H9 (cell line): ENCODE results near the gene ELMOD1. TPM values are rescaled to one million over a fixed set of nuclear protein-coding genes. Genes with fewer than 3 reads are reported as not detected.

ENCODE experiments used
- DNase-seq: peaks from one replicate; pipeline ENCODE4 v3.0.0-alpha.2; 2017
- H2AFZ ChIP-seq: one replicate; pipeline ENCODE4 v1.6.1; 2013; ENCODE audit warnings: mild to moderate bottlenecking, low read length, control low read depth, moderate library complexity
- H2AK5ac ChIP-seq: 2 replicates; pipeline ENCODE4 v1.6.1; 2013; ENCODE audit warnings: low read length, control low read depth, mixed read lengths; ENCODE audit not compliant: insufficient read length
- H2BK120ac ChIP-seq: one replicate; pipeline ENCODE4 v1.6.1; 2013; ENCODE audit warnings: low read depth, mild to moderate bottlenecking, low read length, control low read depth, inconsistent platforms; ENCODE audit not compliant: poor library complexity, severe bottlenecking
- H2BK12ac ChIP-seq: 2 replicates; pipeline ENCODE4 v1.6.1; 2013; ENCODE audit warnings: low read length, control low read depth, mixed read lengths, low read depth; ENCODE audit not compliant: insufficient read length
- H2BK15ac ChIP-seq: 2 replicates; pipeline ENCODE4 v1.6.1; 2013; ENCODE audit warnings: low read depth, low read length, control low read depth
- H2BK20ac ChIP-seq: one replicate; pipeline ENCODE4 v1.6.1; 2013; ENCODE audit warnings: low read depth, mild to moderate bottlenecking, low read length, control low read depth, inconsistent platforms; ENCODE audit not compliant: poor library complexity, severe bottlenecking
- H2BK5ac ChIP-seq: 2 replicates; pipeline ENCODE4 v1.6.1; 2013; ENCODE audit warnings: low read length, control low read depth, mixed read lengths; ENCODE audit not compliant: insufficient read length
- H3K14ac ChIP-seq: 2 replicates; pipeline ENCODE4 v1.6.1; 2013; ENCODE audit warnings: low read length, control low read depth; ENCODE audit not compliant: insufficient read depth
- H3K18ac ChIP-seq: 2 replicates; pipeline ENCODE4 v1.6.1; 2013; ENCODE audit warnings: low read depth, mild to moderate bottlenecking, mixed read lengths, low read length, control low read depth; ENCODE audit not compliant: insufficient read length
- H3K23ac ChIP-seq: 2 replicates; pipeline ENCODE4 v1.6.1; 2013; ENCODE audit warnings: low read length, control low read depth, mixed read lengths, low read depth; ENCODE audit not compliant: insufficient read length
- H3K23me2 ChIP-seq: 2 replicates; pipeline ENCODE4 v1.6.1; 2013; ENCODE audit warnings: low read depth, mild to moderate bottlenecking, mixed read lengths, low read length, control low read depth; ENCODE audit not compliant: insufficient read length, poor library complexity, severe bottlenecking
- H3K27ac ChIP-seq: 2 replicates; pipeline ENCODE4 v1.5.1; 2013; ENCODE audit warnings: low read length, control low read depth, mixed read lengths, low read depth; ENCODE audit not compliant: insufficient read length
- H3K27me3 ChIP-seq: 2 replicates; pipeline ENCODE4 v1.6.1; 2013; ENCODE audit warnings: low read length, control low read depth, inconsistent platforms; ENCODE audit not compliant: insufficient read depth
- H3K4ac ChIP-seq: 2 replicates; pipeline ENCODE4 v1.6.1; 2013; ENCODE audit warnings: low read depth, mild to moderate bottlenecking, control low read depth, inconsistent platforms, low read length, moderate library complexity
- H3K4me1 ChIP-seq: 2 replicates; pipeline ENCODE4 v1.6.1; 2013; ENCODE audit warnings: low read length, control low read depth, inconsistent platforms; ENCODE audit not compliant: insufficient read depth
- H3K4me2 ChIP-seq: 2 replicates; pipeline ENCODE4 v1.6.1; 2013; ENCODE audit warnings: low read length, control low read depth, mixed read lengths; ENCODE audit not compliant: insufficient read length, insufficient read depth
- H3K56ac ChIP-seq: 2 replicates; pipeline ENCODE4 v1.6.1; 2013; ENCODE audit warnings: low read depth, mild to moderate bottlenecking, mixed read lengths, low read length, control low read depth; ENCODE audit not compliant: insufficient read length
- H3K79me1 ChIP-seq: 2 replicates; pipeline ENCODE4 v1.6.1; 2013; ENCODE audit warnings: low read depth, mild to moderate bottlenecking, moderate library complexity, low read length, control low read depth, inconsistent platforms; ENCODE audit not compliant: insufficient read depth, poor library complexity, severe bottlenecking
- H3K79me2 ChIP-seq: 2 replicates; pipeline ENCODE4 v1.6.1; 2013; ENCODE audit warnings: low read length, control low read depth, inconsistent platforms; ENCODE audit not compliant: insufficient read depth
- H3K9ac ChIP-seq: 2 replicates; pipeline ENCODE4 v1.6.1; 2013; ENCODE audit warnings: low read length, control low read depth, mixed read lengths; ENCODE audit not compliant: insufficient read length; ENCODE audit errors: extremely low read depth
- H3K9me3 ChIP-seq: one replicate; pipeline ENCODE4 v1.6.1; 2013; ENCODE audit warnings: low read depth, low read length, inconsistent platforms; ENCODE audit not compliant: control insufficient read depth
- H3T11ph ChIP-seq: one replicate; pipeline ENCODE4 v1.6.1; 2013; ENCODE audit warnings: mild to moderate bottlenecking, low read length, control low read depth, inconsistent platforms
- H4K20me1 ChIP-seq: one replicate; pipeline ENCODE4 v1.6.1; 2013; ENCODE audit not compliant: control insufficient read depth, insufficient read length, insufficient read depth
- H4K5ac ChIP-seq: 2 replicates; pipeline ENCODE4 v1.6.1; 2013; ENCODE audit warnings: low read depth, mild to moderate bottlenecking, mixed read lengths, low read length, control low read depth; ENCODE audit not compliant: insufficient read length
- H4K8ac ChIP-seq: replicated peaks from 2 replicates; pipeline ENCODE4 v1.6.1; 2013; ENCODE audit warnings: low read length, control low read depth, mixed read lengths, low read depth; ENCODE audit not compliant: insufficient read length
- H4K91ac ChIP-seq: 2 replicates; pipeline ENCODE4 v1.6.1; 2013; ENCODE audit warnings: low read depth, mild to moderate bottlenecking, moderate library complexity, mixed read lengths, low read length, control low read depth; ENCODE audit not compliant: insufficient read length
- H3K27ac Mint-ChIP-seq, 3 experiments: 2 replicates in 2 of 3; 3 replicates in 1 of 3; pipeline ENCODE4 v1.8.0; 2020 to 2021; ENCODE audit warnings: mixed read lengths in 3 of 3, mild to moderate bottlenecking in 1 of 3, moderate library complexity in 1 of 3
- H3K27me3 Mint-ChIP-seq: 2 replicates; pipeline ENCODE4 v1.8.0; 2021; ENCODE audit warnings: low read depth, mild to moderate bottlenecking, moderate library complexity, mixed read lengths
- H3K36me3 Mint-ChIP-seq, 3 experiments: 2 replicates in 2 of 3; 3 replicates in 1 of 3; pipeline ENCODE4 v1.8.0; 2020 to 2021; ENCODE audit warnings: low read depth in 3 of 3, mixed read lengths in 3 of 3; ENCODE audit not compliant: insufficient read depth in 1 of 3
- H3K4me1 Mint-ChIP-seq, 2 experiments: 2 replicates each; pipeline ENCODE4 v1.8.0; 2020; ENCODE audit warnings: mixed read lengths in 2 of 2
- H3K4me3 Mint-ChIP-seq, 2 experiments: 2 replicates in 1 of 2; 3 replicates in 1 of 2; pipeline ENCODE4 v1.8.0; 2020 to 2021; ENCODE audit warnings: mild to moderate bottlenecking in 2 of 2, mixed read lengths in 2 of 2, moderate library complexity in 1 of 2
- H3K9me3 Mint-ChIP-seq, 2 experiments: 2 replicates in 1 of 2; 3 replicates in 1 of 2; pipeline ENCODE4 v1.8.0; 2020; ENCODE audit warnings: mild to moderate bottlenecking in 2 of 2, mixed read lengths in 2 of 2, moderate library complexity in 1 of 2
- WGBS: extraction: QIAGEN DNeasy Blood & Tissue Kit; methylation state at CpG from one replicate; pipeline ENCODE4 v1.1.7; 2013; ENCODE audit warnings: missing lambda C conversion rate, low lambda C conversion rate, mixed read lengths; ENCODE audit not compliant: insufficient read length; ENCODE audit errors: extremely low coverage; 5-methylcytosine and 5-hydroxymethylcytosine counted together
- total RNA-seq: library from RNA; stranded (reverse); gene quantifications from 2 replicates; pipeline ENCODE4 v1.2.1, GENCODE V29; 2021
- TF ChIP-seq, protein P1 (sequence below): fragments of 200-600 bp; sonication (generic); conservative IDR thresholded peaks from 3 replicates; pipeline ENCODE4 v1.8.0; 2021; ENCODE audit warnings: antibody characterized with exemption, mild to moderate bottlenecking

ELMOD1 gene
- total RNA-seq, 1 experiment from 2014 or later = 0.61 TPM

DNA sequence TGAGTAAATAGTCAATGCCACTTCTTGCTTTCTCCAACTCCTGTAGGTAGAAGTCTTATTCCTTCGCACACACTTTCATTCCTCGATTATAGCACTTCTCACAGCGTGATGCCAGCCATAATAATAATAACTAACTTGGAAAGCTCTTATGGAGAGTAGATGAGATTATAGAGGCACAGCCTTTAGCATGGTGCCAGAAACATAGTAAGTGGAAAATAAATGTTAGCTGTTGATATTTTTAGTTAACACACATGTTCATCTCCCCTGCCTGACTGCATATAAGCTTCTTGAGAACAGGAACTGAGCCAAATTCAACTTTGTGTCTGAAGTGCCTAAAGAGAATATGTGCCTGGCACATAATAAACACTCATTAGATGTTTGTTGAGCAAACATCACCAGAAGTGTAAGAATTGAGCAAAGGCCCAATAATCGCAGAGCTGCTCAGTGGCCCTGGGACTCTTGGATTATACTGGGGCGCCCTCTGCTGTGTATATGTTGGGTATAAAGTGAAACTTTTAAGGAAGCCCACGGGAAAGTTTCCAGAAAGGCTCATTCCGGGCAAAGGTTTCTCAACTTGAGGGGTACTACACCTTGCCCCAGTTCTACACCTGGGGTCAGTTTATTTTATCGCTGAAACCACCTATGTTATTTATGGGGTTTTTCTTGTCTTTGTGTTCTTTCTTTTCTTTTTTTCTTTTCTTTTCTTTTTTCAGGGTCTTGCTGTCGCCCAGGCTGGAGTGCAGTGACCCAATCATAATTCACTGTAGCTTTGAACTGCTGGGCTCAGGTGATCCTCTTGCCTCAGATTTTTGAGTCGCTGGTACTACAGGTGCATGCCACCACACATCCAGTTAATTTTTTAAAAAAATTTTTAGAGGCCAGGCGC lies 98.6 kb downstream of the ELMOD1 start:
- Histone ChIP-seq H4K8ac (no peak overlapping the region), H4K5ac (no peak overlapping the region), H3K23me2 (no peaks in the 10 kb centered on the region), H3K79me1 (no peaks in the 10 kb centered on the region), H3T11ph (no peak overlapping the region), H2BK120ac (no peak overlapping the region), H3K79me2 (no peaks in the 10 kb centered on the region), H4K20me1 (no peaks in the 10 kb centered on the region), H3K27ac (no peak overlapping the region), H3K9me3 (no peaks in the 10 kb centered on the region), H3K14ac (no peak overlapping the region), H3K4ac (no peak overlapping the region), H3K4me2 (no peak overlapping the region), H3K27me3 (no peaks in the 10 kb centered on the region), H3K9ac (no peak overlapping the region), H3K18ac (no peak overlapping the region), H2BK15ac (no peak overlapping the region), H3K4me1 (no peaks in the 10 kb centered on the region), H2AK5ac (no peak overlapping the region), H3K56ac (no peak overlapping the region), H2AFZ (no peak overlapping the region), H2BK20ac (no peak overlapping the region), H2BK5ac (no peak overlapping the region), H2BK12ac (no peak overlapping the region), H3K23ac (no peak overlapping the region), H4K91ac (no peak overlapping the region)
- H3K4me1 Mint-ChIP-seq = no peaks in the 10 kb centered on the region
- no peak overlapping the region for H3K4me3 Mint-ChIP-seq
- TF ChIP-seq, protein P1, sequence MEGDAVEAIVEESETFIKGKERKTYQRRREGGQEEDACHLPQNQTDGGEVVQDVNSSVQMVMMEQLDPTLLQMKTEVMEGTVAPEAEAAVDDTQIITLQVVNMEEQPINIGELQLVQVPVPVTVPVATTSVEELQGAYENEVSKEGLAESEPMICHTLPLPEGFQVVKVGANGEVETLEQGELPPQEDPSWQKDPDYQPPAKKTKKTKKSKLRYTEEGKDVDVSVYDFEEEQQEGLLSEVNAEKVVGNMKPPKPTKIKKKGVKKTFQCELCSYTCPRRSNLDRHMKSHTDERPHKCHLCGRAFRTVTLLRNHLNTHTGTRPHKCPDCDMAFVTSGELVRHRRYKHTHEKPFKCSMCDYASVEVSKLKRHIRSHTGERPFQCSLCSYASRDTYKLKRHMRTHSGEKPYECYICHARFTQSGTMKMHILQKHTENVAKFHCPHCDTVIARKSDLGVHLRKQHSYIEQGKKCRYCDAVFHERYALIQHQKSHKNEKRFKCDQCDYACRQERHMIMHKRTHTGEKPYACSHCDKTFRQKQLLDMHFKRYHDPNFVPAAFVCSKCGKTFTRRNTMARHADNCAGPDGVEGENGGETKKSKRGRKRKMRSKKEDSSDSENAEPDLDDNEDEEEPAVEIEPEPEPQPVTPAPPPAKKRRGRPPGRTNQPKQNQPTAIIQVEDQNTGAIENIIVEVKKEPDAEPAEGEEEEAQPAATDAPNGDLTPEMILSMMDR = peak; percentile 84
- no peaks in the 10 kb centered on the region; a peak in 2 of 5 replicates for H3K9me3 Mint-ChIP-seq
- peak; percentile 57 for DNase-seq
- no peak overlapping the region for H3K27ac Mint-ChIP-seq
- H3K27me3 Mint-ChIP-seq = no peaks in the 10 kb centered on the region
- no CpG with 5 or more reads among the region's 11 CpGs for WGBS
- H3K36me3 Mint-ChIP-seq = peaks cover 0 to 5% (median 0%) of the 10 kb centered on the region in 3 experiments; a peak in 1 of 7 replicates
